Mesothelial cell of epicardium (in vitro differentiated cells): ENCODE results near the gene SAMM50. TPM values are rescaled to one million over a fixed set of nuclear protein-coding genes. Genes with fewer than 3 reads are reported as not detected.

ENCODE experiments used
- DNase-seq, 2 experiments: peaks; one replicate each; pipeline ENCODE4 v3.0.0; 2021; ENCODE audit warnings: low spot score in 2 of 2; ENCODE audit not compliant: unreplicated experiment in 2 of 2
- H3K27ac Mint-ChIP-seq: 2 replicates; pipeline ENCODE4 v1.8.0; 2021; ENCODE audit warnings: mixed read lengths
- H3K27me3 Mint-ChIP-seq: 2 replicates; pipeline ENCODE4 v1.8.0; 2021; ENCODE audit warnings: low read depth, mixed read lengths
- H3K36me3 Mint-ChIP-seq: 2 replicates; pipeline ENCODE4 v1.8.0; 2021; ENCODE audit warnings: mixed read lengths
- H3K4me1 Mint-ChIP-seq: 2 replicates; pipeline ENCODE4 v1.8.0; 2021; ENCODE audit warnings: mixed read lengths
- H3K4me3 Mint-ChIP-seq: 2 replicates; pipeline ENCODE4 v1.8.0; 2021; ENCODE audit warnings: mild to moderate bottlenecking, moderate library complexity, mixed read lengths
- H3K9me3 Mint-ChIP-seq: 2 replicates; pipeline ENCODE4 v1.8.0; 2021; ENCODE audit warnings: mixed read lengths
- CTCF ChIP-seq: fragments of 200-600 bp; sonication (generic); IDR thresholded peaks from one replicate; pipeline ENCODE4 v1.5.0; 2021; ENCODE audit warnings: antibody characterized with exemption; ENCODE audit not compliant: unreplicated experiment
- total RNA-seq: library from RNA; stranded (reverse); gene quantifications from 3 replicates; pipeline ENCODE4 v1.2.1, GENCODE V29; 2021

Gene SAMM50
- total RNA-seq, 1 donor from 2014 or later, result 44.9 TPM

- Mint-ChIP-seq H3K27me3 (no peaks in the 10 kb centered on the region), H3K27ac (no peak overlapping the region), H3K36me3 (peaks cover 39% of the 10 kb centered on the region), H3K4me3 (no peak overlapping the region), H3K4me1 (no peaks in the 10 kb centered on the region), H3K9me3 (no peaks in the 10 kb centered on the region)
- no peak for TF ChIP-seq CTCF
- DNase-seq, result no peak
These were observed 25.8 kb downstream of the SAMM50 start for GRCh38 chr22:43980996-43981395.

- H3K27me3 Mint-ChIP-seq, result no peaks in the 10 kb centered on the region
- H3K36me3 Mint-ChIP-seq, result peaks cover 38% of the 10 kb centered on the region
- no peaks in the 10 kb centered on the region for H3K4me1 Mint-ChIP-seq
- H3K27ac Mint-ChIP-seq, result no peak overlapping the region
- no peak for DNase-seq
- no peak for TF ChIP-seq CTCF
- H3K9me3 Mint-ChIP-seq, result no peaks in the 10 kb centered on the region
- no peak overlapping the region for H3K4me3 Mint-ChIP-seq
These were observed 28.6 kb downstream of the SAMM50 start for GRCh38 chr22:43983808-43984207.

- Mint-ChIP-seq H3K9me3 (no peaks in the 10 kb centered on the region), H3K27ac (no peak overlapping the region), H3K36me3 (peaks cover 27% of the 10 kb centered on the region), H3K27me3 (no peaks in the 10 kb centered on the region), H3K4me3 (no peak overlapping the region), H3K4me1 (no peaks in the 10 kb centered on the region)
- no peak for DNase-seq
- TF ChIP-seq CTCF, result no peak
These were observed 30.3 kb downstream of the SAMM50 start for GRCh38 chr22:43985532-43985931.

- Mint-ChIP-seq H3K27ac (no peak overlapping the region), H3K36me3 (peaks cover 32% of the 10 kb centered on the region), H3K9me3 (no peaks in the 10 kb centered on the region)
These were observed 33.0 kb downstream of the SAMM50 start for GRCh38 chr22:43988116-43988820.

GRCh38 chr22:43988960-43989359 is 33.7 kb downstream of the SAMM50 start:
- H3K27me3 Mint-ChIP-seq, result no peaks in the 10 kb centered on the region

More at GRCh38 chr22:43988116-43988820, 33.0 kb downstream of the SAMM50 start:
- TF ChIP-seq CTCF, result no peak
- Mint-ChIP-seq H3K27me3 (no peaks in the 10 kb centered on the region), H3K4me3 (no peak overlapping the region), H3K4me1 (peaks cover 5% of the 10 kb centered on the region)
- DNase-seq, result no peak

More at GRCh38 chr22:43988960-43989359, 33.7 kb downstream of the SAMM50 start:
- no peak for DNase-seq
- H3K4me3 Mint-ChIP-seq, result no peak overlapping the region
- H3K9me3 Mint-ChIP-seq, result no peaks in the 10 kb centered on the region
- peaks cover 7% of the 10 kb centered on the region for H3K4me1 Mint-ChIP-seq
- peaks cover 36% of the 10 kb centered on the region for H3K36me3 Mint-ChIP-seq
- no peak overlapping the region for H3K27ac Mint-ChIP-seq
- no peak for TF ChIP-seq CTCF
